Measurements from ENCODE around the gene PTPN3.

The PTPN3 gene

GRCh38 chr9:109335121-109335520, 163.0 kb downstream of the PTPN3 start:
- no peak for DNase-seq

GRCh38 chr9:109331353-109331752, 166.8 kb downstream of the PTPN3 start:
- DNase-seq: no peak

- no peak for DNase-seq
Measured at GRCh38 chr9:109329638-109330258, 168.4 kb downstream of the PTPN3 start.

GRCh38 chr9:109328978-109329637, 169.0 kb downstream of the PTPN3 start:
- DNase-seq: peak; percentile 49

Data from fibroblast of skin of abdomen (primary cell).